GM12892 (cell line): Measurements from ENCODE around the gene RPL35.

Source experiments
- POLR2A ChIP-seq: IDR thresholded peaks from 2 replicates; pipeline ENCODE4 v1.6.1; 2011; ENCODE audit warnings: low read depth, low read length, control low read depth
- POLR2AphosphoS5 ChIP-seq: IDR thresholded peaks from 2 replicates; pipeline ENCODE4 v1.6.1; 2011; ENCODE audit warnings: low read depth, low read length, control low read depth

DNA sequence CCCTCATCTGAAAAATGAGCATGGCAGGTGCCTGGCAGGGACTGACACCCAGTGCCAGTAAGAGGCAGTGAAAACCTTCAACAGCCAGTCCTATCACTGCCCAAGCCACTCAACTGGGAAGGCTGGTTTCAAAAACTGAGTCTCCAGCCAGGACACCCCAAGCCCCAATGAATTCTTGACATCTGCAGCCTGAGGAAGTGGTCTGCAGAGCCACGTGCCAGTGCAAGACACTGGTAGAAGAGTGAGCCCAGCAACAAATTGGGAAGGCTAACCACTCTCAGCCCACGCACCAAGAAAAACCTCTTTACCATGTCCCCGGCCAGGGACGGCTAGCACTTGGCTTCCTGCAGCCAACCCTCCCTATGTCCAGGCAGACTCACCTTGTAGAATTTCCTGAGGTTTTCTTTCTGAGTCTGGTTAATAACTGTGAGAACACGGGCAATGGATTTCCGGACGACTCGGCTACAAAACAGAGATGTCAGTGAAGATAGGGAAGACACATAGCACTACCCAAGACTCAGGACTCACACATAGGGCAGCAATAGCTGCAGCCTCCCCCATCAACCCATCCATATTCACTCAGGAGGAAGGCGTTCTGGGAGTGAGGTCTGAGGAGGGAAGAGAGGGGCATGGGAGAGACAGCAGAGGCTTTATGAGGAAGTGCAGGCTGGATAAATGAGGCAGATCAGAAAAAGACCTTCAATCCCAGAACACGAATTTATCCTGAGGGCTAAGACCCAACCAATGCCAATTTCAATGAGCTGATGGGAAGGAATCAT, 1.8 kb downstream of the RPL35 start:
- TF ChIP-seq POLR2AphosphoS5 (peak; percentile 44), POLR2A (peak; percentile 17; the same call in 1 of the 2 replicates)
